Measurements from ENCODE around the gene PCSK6. TPM values are rescaled to one million over a fixed set of nuclear protein-coding genes. Genes with fewer than 3 reads are reported as not detected.

Gene PCSK6
- polyA plus RNA-seq, 5 donors: 20.9 to 25.5 (median 21.8) TPM

- DNase-seq: no peak
These were observed 2.6 kb downstream of the PCSK6 start for GRCh38 chr15:101486696-101487459.

- no peak for DNase-seq
These were observed 6.0 kb downstream of the PCSK6 start for GRCh38 chr15:101483462-101483861.

GRCh38 chr15:101482526-101483371 is 6.8 kb downstream of the PCSK6 start:
- no peak for DNase-seq

GRCh38 chr15:101481917-101482525 is 7.5 kb downstream of the PCSK6 start:
- DNase-seq: no peak

DNA sequence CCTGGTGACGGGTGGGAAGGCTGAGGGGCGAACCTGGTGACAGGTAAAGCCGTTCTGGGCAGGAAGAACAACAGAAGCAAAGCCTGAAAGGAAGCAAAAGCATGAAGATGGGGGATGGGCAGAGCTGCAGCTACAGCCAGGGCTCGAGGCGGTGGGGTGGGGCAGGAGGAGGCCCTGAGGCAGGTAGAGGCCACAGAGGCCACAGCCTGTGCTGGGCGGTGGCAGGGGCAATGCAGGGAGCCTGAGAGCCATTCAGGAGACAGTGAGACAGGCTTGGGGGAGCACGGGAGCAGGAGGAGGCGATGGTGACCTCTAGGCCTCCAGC is 8.2 kb downstream of the PCSK6 start:
- no peak for DNase-seq

DNA sequence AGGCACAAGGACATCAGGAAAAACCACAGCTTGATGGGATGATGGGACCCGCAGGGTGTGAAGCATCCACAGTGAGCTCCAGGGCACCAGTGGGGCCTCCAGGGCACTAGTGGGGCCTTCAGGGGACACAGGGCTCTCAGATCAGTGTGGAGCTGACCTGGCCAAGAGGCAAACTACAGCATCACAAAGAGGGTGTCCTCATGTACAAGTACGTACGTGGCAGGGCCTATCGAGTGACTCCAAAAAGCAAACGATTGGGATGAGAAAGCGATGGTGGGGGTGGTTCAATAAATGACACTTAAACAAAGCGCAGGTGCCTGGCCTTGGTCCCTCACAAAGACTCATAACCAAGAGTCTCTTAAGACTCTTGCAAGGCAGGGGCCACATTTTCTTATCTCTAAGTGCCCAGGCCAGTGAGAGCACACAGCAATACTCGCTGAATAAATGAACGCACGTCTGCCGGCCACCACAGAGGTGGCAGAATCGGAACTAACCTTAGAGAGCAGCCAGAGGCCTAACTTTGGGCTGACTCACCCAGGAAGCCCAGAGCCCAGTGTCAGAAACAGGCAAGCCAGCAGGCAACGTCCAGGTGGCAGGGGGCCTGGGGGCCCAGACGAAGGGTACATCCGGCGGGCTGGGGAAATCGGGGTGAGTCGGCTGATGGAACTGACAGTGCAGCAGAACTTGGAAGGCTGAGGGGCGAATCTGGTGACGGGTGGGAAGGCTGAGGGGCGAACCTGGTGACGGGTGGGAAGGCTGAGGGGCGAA is 8.7 kb downstream of the PCSK6 start:
- no peak for DNase-seq

GRCh38 chr15:101479851-101480612 is 9.5 kb downstream of the PCSK6 start:
- no peak for DNase-seq

- DNase-seq: no peak
These were observed 10.1 kb downstream of the PCSK6 start for GRCh38 chr15:101479342-101479845.

DNA sequence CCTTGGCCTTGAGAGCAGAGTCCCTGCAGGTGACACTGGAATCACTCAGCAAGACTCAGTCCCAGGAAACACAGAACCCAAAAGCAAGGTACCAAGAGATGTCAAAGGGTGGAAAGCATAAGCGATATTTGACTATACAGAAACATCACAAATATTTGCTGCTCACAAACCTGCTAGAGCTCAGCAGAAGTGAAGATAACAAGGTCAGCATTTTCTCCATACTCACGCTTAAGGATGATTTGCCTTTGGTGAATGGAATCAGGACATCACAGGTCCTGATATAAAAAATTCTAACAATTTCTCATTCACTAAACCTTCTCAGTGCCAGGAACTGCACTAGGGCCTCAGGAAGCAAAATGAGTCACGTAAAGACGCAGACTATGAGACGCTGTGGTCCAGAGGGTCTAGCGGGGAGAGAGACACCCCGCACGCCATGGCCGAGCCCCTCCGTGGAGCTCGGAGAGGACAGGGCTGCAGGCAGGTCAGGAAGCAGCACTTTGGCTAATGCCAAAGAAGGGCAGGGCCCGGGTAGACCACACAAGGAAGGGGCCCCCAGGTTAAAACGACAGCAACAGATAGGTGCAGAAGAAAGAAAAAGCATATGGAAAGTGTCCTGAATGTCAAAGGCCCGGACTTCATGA is 10.7 kb downstream of the PCSK6 start:
- DNase-seq: no peak

DNA sequence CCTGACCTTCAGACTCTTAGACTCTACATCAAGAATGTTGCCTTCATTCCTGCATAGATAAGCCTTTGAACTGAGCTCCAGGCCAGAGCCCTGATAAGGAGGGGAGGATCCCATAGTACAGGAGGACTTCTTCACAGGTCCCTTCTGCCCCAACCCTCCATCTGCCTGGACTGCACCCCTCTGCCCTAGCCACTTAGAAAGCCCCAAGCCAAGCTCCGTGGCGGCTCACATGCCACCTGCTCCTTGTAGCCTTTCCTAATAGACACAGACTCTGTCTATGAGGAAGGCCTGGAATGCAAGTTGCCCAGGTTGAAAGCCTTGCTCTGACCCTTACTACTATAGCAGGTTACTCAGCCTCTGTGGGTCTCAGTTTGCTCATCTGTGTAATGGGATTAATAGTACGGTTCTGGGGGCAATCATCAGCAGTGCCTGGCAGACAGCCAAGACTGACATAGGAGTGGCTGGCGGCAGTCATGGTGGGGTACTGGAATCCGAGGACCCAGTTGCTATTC is 11.6 kb downstream of the PCSK6 start:
- DNase-seq: no peak

- no peak for DNase-seq
These were observed 12.8 kb downstream of the PCSK6 start for GRCh38 chr15:101476756-101477155.

GRCh38 chr15:101474983-101475382 is 14.5 kb downstream of the PCSK6 start:
- no peak for DNase-seq

DNA sequence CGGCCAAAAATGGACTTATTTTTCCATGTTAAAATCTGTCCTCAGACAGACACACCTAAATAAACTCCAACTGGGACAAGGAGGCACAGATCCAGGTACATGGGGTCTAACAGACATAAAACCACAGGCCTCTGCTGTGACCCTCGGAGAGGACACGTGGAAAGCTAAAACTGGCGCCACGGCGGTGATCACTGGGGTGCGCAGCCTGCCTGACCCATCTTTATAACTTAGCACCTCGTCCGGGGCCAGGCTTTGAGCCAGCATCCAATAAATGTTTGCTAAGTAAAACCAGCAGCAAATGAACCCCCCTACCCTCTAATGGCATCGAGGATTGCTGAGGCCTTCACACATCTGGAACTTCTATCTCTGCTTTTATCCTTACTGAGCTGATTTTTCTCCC is 15.3 kb downstream of the PCSK6 start:
- no peak for DNase-seq

GRCh38 chr15:101472033-101472432 is 17.5 kb downstream of the PCSK6 start:
- DNase-seq: no peak

- DNase-seq: no peak
These were observed 18.8 kb downstream of the PCSK6 start for GRCh38 chr15:101470548-101471239.

GRCh38 chr15:101469520-101470288 is 19.8 kb downstream of the PCSK6 start:
- DNase-seq: no peak

- no peak for DNase-seq
These were observed 23.3 kb downstream of the PCSK6 start for GRCh38 chr15:101466188-101466587.

GRCh38 chr15:101464999-101465669 is 24.4 kb downstream of the PCSK6 start:
- DNase-seq: no peak

All from right lung (tissue), 5 donors.